ENCODE data around the gene MAB21L2.

DNA sequence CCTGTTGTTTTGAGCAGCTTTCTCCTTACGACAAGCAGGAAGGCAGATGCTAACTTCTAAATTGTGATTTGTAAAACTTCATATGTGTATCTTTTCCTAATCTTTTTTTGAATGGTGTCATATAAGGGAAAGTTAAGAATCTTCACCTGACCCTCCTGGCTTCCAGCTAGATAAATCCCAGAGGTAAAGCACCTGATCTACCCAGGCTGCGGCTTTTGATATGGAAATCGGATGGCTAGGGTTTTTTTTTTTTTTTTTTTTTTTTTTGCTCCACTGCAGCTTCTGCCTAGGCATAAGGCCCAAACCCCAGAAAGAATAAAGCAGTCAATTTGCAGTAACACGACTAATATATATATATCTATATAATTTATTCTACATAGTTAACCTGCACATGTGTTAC lies 10.0 kb downstream of the MAB21L2 start:
- TF ChIP-seq POLR2AphosphoS5 (IDR thresholded peaks at IDR 0.05; ENCODE audit: borderline replicate concordance, low read depth, low read length) (no peak), EZH2 (IDR thresholded peaks at IDR 0.05) (no peak), FOXP2 (optimal IDR thresholded peaks at IDR 0.05; ENCODE audit: control extremely low read depth, extremely low read length, insufficient read depth) (no peak)
